OCI-LY1 (cell line): ENCODE results near the gene KCNMA1.

Experiments used
- EZH2 ChIP-seq: fragments of 200-600 bp; sonication (generic), shearing (Covaris generic); IDR thresholded peaks from 2 replicates; pipeline ENCODE4 v1.8.0; 2017; ENCODE audit warnings: borderline replicate concordance, mixed run types, mild to moderate bottlenecking, antibody characterized with exemption, low read length, moderate library complexity, mixed read lengths
- TF ChIP-seq, protein P1 (sequence below): fragments of 200-600 bp; sonication (generic), shearing (Covaris generic); IDR thresholded peaks from 2 replicates; pipeline ENCODE4 v1.5.1; 2017; ENCODE audit warnings: mild to moderate bottlenecking, antibody characterized with exemption, low read length, moderate library complexity, mixed read lengths

- TF ChIP-seq, protein P1, sequence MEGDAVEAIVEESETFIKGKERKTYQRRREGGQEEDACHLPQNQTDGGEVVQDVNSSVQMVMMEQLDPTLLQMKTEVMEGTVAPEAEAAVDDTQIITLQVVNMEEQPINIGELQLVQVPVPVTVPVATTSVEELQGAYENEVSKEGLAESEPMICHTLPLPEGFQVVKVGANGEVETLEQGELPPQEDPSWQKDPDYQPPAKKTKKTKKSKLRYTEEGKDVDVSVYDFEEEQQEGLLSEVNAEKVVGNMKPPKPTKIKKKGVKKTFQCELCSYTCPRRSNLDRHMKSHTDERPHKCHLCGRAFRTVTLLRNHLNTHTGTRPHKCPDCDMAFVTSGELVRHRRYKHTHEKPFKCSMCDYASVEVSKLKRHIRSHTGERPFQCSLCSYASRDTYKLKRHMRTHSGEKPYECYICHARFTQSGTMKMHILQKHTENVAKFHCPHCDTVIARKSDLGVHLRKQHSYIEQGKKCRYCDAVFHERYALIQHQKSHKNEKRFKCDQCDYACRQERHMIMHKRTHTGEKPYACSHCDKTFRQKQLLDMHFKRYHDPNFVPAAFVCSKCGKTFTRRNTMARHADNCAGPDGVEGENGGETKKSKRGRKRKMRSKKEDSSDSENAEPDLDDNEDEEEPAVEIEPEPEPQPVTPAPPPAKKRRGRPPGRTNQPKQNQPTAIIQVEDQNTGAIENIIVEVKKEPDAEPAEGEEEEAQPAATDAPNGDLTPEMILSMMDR = no peak
- TF ChIP-seq EZH2 = no peak
Observed at GRCh38 chr10:77555591-77556212, 81.9 kb downstream of the KCNMA1 start.
